ENCODE measurements around the gene ZSCAN12. TPM values are rescaled to one million over a fixed set of nuclear protein-coding genes. Genes with fewer than 3 reads are reported as not detected.
"Not testable (repeated sequence)": the region's sequence is repeated elsewhere in the genome, so short reads cannot be mapped to it uniquely, and the experiment has no call there.

ZSCAN12 gene
- total RNA-seq, 1 donor from 2014 or later = 1.9 TPM

DNA sequence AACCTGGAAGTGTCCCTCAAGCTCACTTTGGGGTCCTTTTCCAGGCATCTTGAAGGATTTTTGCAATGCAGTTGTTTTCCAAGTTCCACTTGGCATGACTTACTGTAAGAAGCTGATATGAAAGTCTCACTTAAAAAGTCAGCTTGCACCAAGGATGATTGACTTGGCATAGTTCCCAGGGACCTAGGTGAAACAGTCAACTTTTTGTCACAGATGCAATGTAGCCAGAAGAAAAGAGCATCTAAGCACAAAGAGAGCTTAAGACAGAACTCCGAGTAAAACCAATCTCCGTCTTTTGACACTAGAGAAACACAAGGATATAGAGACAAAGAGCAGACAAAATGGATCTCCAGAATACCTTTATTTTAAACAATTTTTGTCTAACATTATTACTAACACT, 2.6 kb upstream of the ZSCAN12 start:
- ATAC-seq (ENCODE audit: poor library complexity) = no peak
- intact Hi-C loops (cut with DNase I) = no loop called here
- no peak for DNase-seq

DNA sequence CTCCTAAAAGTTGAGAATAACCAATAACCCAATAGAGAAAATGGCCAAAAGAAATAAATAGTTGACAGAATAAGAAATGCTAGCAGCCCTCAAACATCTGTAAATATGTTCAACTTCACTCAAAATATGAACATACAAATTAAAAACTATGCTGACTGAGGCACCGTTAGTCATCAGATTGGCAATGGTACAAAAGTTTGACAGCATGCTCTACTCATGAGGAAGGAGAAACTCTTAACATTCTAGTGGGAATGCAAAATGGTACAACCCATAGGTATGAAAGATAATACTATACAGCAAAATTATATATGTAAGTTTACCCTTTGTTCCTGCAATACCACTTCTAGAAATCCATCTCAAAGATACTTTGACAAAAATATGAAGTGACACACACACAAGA, 1.6 kb upstream of the ZSCAN12 start:
- ATAC-seq (ENCODE audit: poor library complexity) = no peak
- intact Hi-C loops (cut with DNase I) = no loop called here
- no peak for DNase-seq

DNA sequence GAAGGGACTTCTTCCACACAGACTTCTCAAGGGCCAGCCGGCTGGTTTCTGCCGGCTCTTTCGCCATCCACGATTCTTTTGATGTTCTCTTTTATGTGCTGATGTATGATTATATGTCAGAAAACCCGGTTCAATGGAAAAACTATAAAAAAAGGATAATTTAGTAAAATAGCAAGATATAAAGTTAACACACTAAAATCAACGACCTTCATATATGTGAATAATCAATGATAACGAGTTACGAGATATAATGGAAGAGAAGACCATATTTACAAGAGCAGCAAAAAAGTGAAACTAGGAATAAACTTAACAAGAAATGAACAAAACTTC, 540 bp upstream of the ZSCAN12 start:
- no peak for ATAC-seq (ENCODE audit: poor library complexity)
- intact Hi-C loops (cut with DNase I) = no loop called here
- DNase-seq = no peak

DNA sequence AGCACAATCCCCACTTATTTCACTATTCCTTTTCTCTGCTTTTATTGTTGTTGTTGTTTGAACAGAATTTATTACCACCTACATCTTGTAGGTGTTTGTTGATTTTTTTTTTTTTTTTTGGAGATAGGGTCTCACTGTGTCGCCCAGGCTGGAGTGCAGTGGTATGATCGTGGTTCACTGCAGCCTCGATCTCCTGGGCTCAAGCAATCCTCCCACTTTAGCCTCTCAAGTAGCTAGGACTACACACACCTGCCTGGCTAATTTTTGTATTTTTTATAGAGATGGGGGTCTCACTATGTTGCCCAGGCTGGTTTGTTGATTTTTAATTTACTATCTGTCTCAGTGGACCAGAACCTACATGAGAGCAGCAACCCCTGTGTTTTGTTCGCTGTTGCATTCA, 3.6 kb downstream of the ZSCAN12 start:
- DNase-seq (no peak), ATAC-seq (ENCODE audit: poor library complexity) (no peak)
- intact Hi-C loops (cut with DNase I) = no loop called here

DNA sequence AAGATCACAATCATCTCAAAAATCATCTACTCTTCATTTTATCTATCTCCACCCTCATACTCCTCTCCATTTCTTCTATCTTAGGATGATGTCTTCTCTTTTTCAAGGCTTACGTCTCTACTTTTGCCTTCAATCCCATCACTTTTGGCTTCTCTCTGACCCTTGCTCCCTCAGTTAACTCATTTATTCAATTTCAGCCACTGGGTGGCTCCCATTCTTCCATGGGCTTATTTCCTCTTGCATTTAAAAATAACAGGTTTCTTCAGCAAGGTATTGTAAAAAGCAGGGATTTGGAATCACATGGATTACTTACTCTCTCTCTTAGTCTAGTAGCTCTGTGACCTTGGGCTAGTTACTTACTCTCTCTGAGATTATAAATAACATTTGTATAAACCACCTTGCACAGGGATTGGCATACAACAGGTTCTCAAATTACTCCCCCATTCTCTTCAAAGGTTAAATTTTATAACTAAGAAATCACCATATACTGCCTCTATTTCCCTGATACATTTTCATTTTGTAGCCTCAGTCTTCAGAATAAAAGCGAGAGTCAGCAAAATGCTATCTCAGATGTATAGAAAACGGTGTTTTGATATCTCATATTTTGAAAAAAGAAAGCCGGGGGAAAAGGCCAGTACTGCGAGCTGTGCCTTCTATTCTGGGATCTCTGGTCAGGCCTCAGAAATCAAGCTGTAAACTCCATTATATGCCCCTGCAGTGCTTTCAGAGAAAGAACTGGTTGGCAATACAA, 5.5 kb downstream of the ZSCAN12 start:
- ATAC-seq (ENCODE audit: poor library complexity) (no peak), DNase-seq (no peak)
- intact Hi-C loops (cut with DNase I) = no loop called here

DNA sequence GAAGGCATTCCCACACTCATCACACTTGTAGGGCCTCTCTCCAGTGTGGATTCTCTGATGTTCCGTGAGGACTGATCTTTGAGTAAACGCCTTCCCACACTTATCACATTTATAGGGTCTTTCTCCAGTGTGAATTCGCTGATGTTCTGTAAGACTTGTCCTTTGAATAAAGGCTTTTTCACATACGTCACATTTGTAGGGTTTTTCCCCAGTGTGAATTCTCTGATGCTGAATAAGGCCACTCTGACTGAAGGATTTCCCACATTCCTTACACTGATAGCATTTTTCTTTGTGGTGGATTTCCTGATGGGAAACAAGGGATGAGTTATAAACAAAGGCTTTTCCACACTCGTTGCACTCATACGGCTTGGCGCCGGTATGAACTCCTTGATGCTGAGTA, 8.9 kb downstream of the ZSCAN12 start:
- ATAC-seq (ENCODE audit: poor library complexity) (no peak), DNase-seq (no peak)
- intact Hi-C loops (cut with DNase I) = no loop called here

DNA sequence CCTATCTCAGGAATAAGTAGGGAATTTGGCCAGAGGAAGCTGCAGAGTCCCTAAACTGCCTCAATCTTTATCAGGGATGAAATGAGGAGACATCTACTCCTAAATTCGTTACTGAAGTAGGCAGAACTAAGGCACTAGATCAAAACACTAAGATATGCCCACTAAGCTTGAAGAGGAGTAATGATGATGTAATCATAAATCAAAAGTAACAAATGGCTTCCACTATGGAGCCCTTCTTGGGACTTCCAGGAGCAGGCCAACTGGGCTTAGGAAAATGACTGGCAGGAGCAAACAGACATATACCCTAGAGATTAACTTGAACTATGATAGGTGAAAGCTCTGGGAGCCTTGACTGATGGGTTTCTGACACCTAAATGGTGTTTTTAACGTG, 15.4 kb downstream of the ZSCAN12 start:
- ATAC-seq (ENCODE audit: poor library complexity) (no peak), DNase-seq (no peak)
- intact Hi-C loops (cut with DNase I) = no loop called here

DNA sequence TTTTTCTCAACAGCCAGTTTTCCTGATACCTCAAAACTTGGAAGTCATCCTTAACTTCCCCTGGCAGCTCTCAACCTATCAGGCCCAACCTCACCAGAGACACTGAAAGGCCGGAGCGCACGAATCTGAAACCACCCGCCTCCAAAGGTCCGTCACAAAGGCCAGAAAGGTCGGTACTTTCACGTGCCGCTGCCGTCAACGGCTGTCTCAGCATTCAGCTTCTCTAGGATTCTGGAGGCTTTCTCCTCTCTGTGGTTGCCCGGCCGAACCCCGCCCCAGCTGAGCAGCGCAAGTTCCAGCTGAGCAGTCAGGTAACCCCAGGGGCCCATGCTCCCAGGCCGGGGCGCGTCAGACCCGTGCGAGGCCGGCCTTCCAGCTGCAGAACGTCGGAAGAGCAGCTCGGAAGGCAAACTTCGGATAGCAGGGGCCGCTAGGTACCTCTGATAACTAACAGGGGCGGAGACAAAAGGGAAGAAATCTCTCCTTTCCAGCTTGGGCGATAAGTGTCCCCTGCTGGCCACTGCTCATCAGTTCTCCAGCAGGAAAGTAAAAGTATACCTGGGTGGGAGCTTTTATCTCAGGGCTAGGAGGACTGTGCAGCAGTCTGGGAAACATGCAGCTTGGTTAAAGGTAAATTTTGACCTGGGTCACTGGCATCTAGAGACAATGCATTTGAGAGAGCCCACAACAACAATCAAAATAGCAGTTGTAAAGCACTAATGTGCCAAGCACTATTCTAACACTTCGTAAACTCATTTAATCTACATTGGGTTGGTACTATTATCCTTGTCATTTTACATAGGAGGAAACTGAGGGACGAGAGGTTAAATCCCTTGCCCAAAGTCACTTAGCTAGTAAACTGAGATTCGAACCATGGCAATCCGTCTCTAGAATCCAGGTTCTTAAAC, 16.1 kb downstream of the ZSCAN12 start:
- intact Hi-C loops (cut with DNase I) = no loop called here
- DNase-seq (peak; percentile 91), ATAC-seq (ENCODE audit: poor library complexity) (peak; percentile 99)

DNA sequence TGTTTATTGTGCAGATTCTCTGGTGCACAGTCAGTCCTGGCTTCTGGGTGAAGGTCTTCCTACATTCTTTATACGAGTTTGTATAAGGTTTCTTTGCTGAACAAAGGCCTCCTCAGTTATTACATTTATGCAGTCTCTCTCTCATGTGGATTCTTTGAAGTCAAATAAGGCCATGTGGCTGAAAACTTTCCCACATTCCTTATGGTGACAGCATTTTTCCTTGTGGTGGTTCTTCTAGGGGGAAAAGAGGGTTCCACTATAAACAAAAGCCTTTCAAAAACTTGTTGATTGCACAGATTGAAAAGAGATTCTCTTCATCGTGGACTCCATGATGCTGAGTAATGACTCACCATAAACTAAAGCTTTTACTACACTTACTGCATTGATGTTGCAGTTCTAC, 19.2 kb downstream of the ZSCAN12 start:
- no peak for ATAC-seq (ENCODE audit: poor library complexity)

DNA sequence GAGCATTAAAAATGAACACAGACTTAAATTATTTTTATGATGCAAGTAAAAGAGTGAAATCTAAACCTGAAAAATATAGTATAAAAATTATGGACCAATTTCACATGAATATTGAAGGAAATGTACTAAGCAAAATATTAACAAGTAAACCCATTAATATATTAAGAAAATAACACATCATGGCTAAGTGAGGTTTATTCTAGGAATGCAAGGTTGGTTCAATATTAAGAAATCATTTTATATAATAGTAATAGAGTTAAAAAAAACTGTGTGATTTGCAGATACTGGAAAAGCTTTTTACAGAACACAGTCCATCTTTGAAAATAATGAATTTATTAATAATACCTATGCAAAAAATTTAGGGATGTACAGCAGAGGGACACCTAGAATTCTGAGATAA, 20.9 kb downstream of the ZSCAN12 start:
- DNase-seq (no peak), ATAC-seq (ENCODE audit: poor library complexity) (no peak)
- intact Hi-C loops (cut with DNase I) = no loop called here

More for the DNA sequence above, 19.2 kb downstream of the ZSCAN12 start:
- DNase-seq = no peak
- intact Hi-C loops (cut with DNase I) = no loop called here

DNA sequence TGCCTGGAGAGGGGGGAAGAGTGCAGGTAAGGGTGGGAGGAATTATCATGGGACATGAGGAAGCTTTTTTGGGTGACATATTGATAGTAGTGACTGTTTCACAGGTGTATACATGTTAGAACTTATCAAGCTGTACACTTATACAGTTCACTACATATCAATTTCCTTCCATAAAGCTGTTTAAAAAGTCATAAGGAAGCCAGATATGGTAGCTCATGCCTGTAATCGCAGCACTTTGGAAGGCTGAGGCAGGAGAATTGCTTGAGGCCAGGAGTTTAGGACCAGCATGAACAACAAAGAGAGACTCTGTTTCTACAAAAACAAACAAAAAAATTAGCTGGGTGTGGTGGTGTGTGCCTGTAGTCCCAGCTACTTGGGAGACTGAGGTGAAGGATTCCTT, 21.7 kb downstream of the ZSCAN12 start:
- DNase-seq = no peak
- intact Hi-C loops (cut with DNase I) = no loop called here
- no peak for ATAC-seq (ENCODE audit: poor library complexity)

DNA sequence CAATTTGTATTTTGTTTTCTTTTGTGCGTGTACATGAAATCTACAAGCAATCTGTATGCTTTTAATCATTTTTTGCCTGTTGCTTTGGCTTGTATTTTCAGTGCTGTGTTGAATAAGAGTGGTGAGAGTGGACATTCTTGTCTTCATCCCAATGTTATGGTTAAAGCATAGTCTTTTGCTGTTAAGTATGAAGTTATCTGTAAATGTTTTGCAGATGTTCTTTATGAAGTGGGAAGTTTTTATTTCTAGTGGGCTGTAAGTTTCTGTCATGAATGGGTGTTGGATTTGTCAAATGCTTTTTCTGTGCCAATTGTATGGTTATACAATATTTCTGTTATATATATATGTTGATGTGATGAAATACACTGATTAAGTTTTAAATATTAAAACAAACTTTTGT, 25.6 kb downstream of the ZSCAN12 start:
- no peak for ATAC-seq (ENCODE audit: poor library complexity)
- DNase-seq = no peak
- intact Hi-C loops (cut with DNase I) = no loop called here

DNA sequence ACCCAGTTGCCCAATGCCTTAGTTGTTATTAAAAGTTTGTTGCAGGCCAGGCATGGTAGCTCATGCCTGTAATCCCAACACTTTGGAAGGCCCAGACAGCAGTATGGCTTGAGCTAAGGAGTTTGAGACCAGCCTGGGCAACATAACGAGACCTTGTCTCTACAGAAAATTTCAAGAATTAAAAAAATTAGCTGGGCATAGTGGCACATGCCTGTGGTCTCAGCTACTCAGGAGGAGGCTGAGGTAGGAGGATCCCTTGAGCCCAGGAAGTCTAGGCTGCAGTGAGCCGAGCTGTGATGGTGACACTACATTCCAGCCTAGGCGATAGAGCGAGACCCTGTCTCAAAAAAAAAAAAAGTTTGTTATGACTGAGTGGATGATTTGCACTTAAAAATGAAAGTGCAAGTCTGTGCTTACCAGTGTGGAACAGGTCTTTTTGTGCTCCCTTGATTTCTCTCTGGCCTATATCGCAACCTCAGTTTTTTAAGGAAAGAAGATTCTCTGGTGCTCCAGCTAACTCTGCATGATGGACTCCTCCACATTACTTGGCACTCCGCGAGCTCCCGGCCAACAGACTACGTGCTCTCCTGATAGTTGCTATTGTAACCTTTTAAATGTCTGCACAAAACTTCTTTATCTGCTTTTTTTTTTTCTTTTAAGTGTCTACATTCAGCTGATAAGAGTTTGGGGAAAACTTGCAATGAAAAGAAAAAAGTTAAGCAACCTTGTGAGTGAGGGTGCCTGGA, 27.7 kb downstream of the ZSCAN12 start:
- ATAC-seq (ENCODE audit: poor library complexity) (no peak), DNase-seq (no peak)
- intact Hi-C loops (cut with DNase I) = no loop called here

DNA sequence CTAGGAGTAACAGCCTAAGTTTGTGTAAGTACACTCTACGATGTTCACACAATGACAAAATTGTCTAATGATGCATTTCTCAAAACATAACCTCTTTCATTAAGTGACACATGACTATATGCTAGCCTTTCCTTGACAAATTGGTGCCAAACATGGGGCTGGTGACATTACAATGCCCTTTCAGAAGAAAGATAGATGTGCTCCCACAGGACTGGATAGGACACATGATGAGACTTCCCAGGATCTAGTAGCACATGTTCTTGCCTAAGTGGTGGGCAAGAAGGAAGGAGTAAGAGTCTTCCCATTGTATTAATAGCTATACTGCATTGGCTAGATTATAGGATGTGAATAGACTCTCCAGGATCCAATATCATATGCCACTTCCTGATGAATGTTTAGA, 28.3 kb downstream of the ZSCAN12 start:
- intact Hi-C loops (cut with DNase I) = no loop called here
- ATAC-seq (ENCODE audit: poor library complexity) = no peak
- DNase-seq = no peak

DNA sequence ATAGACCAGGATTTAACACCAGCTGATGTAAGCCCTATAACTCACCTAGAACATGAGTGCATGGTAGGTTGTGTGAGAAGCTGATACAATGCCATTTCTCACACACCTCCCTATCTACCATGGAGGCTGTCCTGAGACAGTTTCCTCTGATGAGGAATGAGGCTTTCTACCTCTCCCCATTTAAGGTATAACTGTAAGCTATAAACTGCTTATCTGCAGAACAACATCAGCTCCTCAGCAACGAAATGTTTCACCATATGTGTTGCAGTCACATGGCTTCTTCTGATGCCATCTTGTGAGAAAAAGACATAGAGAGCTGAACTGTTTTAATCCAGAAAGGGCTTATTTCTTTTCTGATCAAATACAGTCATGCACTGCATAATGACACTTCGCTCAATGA, 29.1 kb downstream of the ZSCAN12 start:
- intact Hi-C loops (cut with DNase I) = no loop called here
- no peak for ATAC-seq (ENCODE audit: poor library complexity)
- no peak for DNase-seq

DNA sequence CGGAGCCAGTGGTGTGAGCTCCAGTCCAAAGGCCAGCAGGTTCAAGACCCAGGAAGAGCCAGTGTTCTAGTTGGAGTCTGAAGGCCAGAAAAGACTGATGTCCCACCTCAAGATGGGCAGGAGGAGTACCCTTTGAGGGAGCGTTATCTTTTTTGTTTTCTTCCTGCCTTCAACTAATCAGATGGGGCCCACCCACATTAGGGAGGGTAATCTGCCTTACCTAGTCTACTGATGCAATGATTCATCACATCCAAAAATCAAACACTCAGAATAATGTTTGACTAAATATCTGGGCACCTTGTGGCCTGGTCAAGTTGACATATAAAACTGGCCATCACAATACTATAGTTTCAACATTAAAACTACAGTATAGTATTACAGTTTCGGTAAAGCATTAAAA, 30.1 kb downstream of the ZSCAN12 start:
- DNase-seq (no peak), ATAC-seq (ENCODE audit: poor library complexity) (no peak)
- intact Hi-C loops (cut with DNase I) = no loop called here

DNA sequence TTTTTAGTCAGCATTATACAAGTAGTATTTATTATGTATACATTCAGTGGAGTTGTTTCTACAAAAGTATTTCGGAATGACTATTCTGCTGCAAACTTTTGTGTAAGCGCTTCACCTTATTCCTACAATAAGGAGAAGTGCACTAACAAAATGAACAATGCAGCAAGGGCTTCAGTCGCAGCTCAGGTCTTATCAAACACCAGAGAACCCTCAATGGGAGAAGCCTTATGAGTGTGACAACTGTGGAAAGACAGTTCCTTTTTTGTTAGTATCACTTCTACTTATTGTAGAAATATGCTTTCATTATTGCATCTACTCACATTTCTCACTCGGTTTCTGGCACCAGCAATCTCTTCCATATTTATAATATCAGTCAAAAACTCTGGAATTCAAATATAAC, 31.0 kb downstream of the ZSCAN12 start:
- no peak for DNase-seq
- intact Hi-C loops (cut with DNase I) = no loop called here
- ATAC-seq (ENCODE audit: poor library complexity) = no peak

DNA sequence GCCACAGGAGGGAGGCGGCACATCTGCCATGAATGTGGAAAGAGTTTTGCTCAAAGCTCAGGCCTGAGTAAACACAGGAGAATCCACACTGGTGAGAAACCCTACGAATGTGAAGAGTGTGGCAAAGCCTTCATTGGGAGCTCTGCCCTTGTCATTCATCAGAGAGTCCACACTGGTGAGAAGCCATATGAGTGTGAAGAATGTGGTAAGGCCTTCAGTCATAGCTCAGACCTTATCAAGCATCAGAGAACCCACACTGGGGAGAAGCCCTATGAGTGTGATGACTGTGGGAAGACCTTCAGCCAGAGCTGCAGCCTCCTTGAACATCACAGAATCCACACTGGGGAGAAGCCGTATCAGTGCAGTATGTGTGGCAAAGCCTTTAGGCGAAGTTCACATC, 34.0 kb downstream of the ZSCAN12 start:
- not testable (repeated sequence) for ATAC-seq (ENCODE audit: poor library complexity)

DNA sequence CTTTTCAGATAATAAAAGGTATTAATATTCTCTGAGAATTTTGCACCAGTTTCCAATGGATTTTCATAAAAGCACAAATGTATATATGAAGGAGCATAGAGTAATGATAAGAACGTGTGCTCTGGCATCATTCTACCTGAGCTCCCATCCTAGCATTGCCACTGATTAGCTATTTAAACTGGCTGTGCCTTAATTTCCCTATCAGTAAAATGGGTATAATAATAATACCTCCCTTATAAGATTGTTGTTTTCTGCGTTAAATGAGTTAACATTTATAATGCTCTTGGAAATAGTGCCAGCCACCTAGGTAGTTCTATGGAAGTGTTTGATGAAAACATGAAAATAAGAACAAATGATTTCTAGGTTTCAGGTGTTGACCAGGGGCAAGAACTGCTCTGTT, 38.6 kb downstream of the ZSCAN12 start:
- intact Hi-C loops (cut with DNase I) = no loop called here
- no peak for DNase-seq
- no peak for ATAC-seq (ENCODE audit: poor library complexity)

More for the DNA sequence above, 34.0 kb downstream of the ZSCAN12 start:
- DNase-seq; intact Hi-C loops (cut with DNase I): not testable (repeated sequence)
